ENCODE data around the gene TYK2. TPM values are rescaled to one million over a fixed set of nuclear protein-coding genes. Genes with fewer than 3 reads are reported as not detected.

Gene TYK2
- total RNA-seq, 1 experiment from 2014 or later, result 124 TPM

GRCh38 chr19:10332965-10333757 is 47.2 kb downstream of the TYK2 start, which contains the start of gene RAVER1:
RAVER1 (minus strand) TSS chr19:10333529; CDS start chr19:10333507, 22 bp downstream.
- Histone ChIP-seq H3K27me3 (no peaks in the 10 kb centered on the region), H3K4me3 (peak within 1 kb of the TSS; percentile 80), H3K36me3 (peaks cover 40% of the 10 kb centered on the region), H3K9me3 (0 out of 2 replicates have a peak, but pooled peaks cover 2% of the 10 kb centered on the region)
- peak; percentile 99 for DNase-seq

GRCh38 chr19:10332158-10332964 is 48.0 kb downstream of the TYK2 start:
- DNase-seq, result no peak
- Histone ChIP-seq H3K9me3 (0 out of 2 replicates have a peak, but pooled peaks cover 2% of the 10 kb centered on the region), H3K4me3 (peak overlapping the region; percentile 80), H3K36me3 (peaks cover 48% of the 10 kb centered on the region), H3K27me3 (no peaks in the 10 kb centered on the region)

GRCh38 chr19:10329555-10329954 is 50.8 kb downstream of the TYK2 start:
- no peaks in the 10 kb centered on the region for H3K9me3 ChIP-seq
- no peak for DNase-seq
- H3K36me3 ChIP-seq, result peaks cover 76% of the 10 kb centered on the region
- no peaks in the 10 kb centered on the region for H3K27me3 ChIP-seq
- H3K4me3 ChIP-seq, result no peak overlapping the region

GRCh38 chr19:10328558-10329429 is 51.6 kb downstream of the TYK2 start:
- no peaks in the 10 kb centered on the region for H3K27me3 ChIP-seq
- H3K4me3 ChIP-seq, result no peak overlapping the region
- peaks cover 82% of the 10 kb centered on the region for H3K36me3 ChIP-seq
- no peaks in the 10 kb centered on the region for H3K9me3 ChIP-seq
- DNase-seq, result no peak

- no peak for DNase-seq
- no peaks in the 10 kb centered on the region for H3K9me3 ChIP-seq
- H3K27me3 ChIP-seq, result no peaks in the 10 kb centered on the region
- H3K4me3 ChIP-seq, result no peak overlapping the region
- H3K36me3 ChIP-seq, result peaks cover 92% of the 10 kb centered on the region
Observed at GRCh38 chr19:10327793-10328192, 52.6 kb downstream of the TYK2 start.

GRCh38 chr19:10325732-10326131 is 54.6 kb downstream of the TYK2 start:
- H3K4me3 ChIP-seq, result no peak overlapping the region
- no peaks in the 10 kb centered on the region for H3K9me3 ChIP-seq
- no peaks in the 10 kb centered on the region for H3K27me3 ChIP-seq
- peaks cover 99% of the 10 kb centered on the region for H3K36me3 ChIP-seq
- no peak for DNase-seq

GRCh38 chr19:10321874-10322835 is 58.2 kb downstream of the TYK2 start:
- no peak for DNase-seq

GRCh38 chr19:10321417-10321797 is 59.0 kb downstream of the TYK2 start:
- no peaks in the 10 kb centered on the region for H3K27me3 ChIP-seq
- no peaks in the 10 kb centered on the region for H3K9me3 ChIP-seq
- no peak for DNase-seq
- no peak overlapping the region for H3K4me3 ChIP-seq
- peaks cover 84% of the 10 kb centered on the region for H3K36me3 ChIP-seq

More at GRCh38 chr19:10321874-10322835, 58.2 kb downstream of the TYK2 start:
- Histone ChIP-seq H3K36me3 (peaks cover 88% of the 10 kb centered on the region), H3K27me3 (no peaks in the 10 kb centered on the region), H3K4me3 (no peak overlapping the region), H3K9me3 (no peaks in the 10 kb centered on the region)

GRCh38 chr19:10320602-10321416 is 59.6 kb downstream of the TYK2 start:
- H3K27me3 ChIP-seq, result no peaks in the 10 kb centered on the region
- no peaks in the 10 kb centered on the region for H3K9me3 ChIP-seq
- no peak overlapping the region for H3K4me3 ChIP-seq
- peaks cover 84% of the 10 kb centered on the region for H3K36me3 ChIP-seq
- DNase-seq, result no peak

- H3K9me3 ChIP-seq, result no peaks in the 10 kb centered on the region
- H3K27me3 ChIP-seq, result no peaks in the 10 kb centered on the region
- H3K36me3 ChIP-seq, result peaks cover 69% of the 10 kb centered on the region
- no peak for DNase-seq
- H3K4me3 ChIP-seq, result no peak overlapping the region
Observed at GRCh38 chr19:10318807-10319682, 61.3 kb downstream of the TYK2 start.

- no peak for DNase-seq
- Histone ChIP-seq H3K9me3 (no peaks in the 10 kb centered on the region), H3K36me3 (peaks cover 66% of the 10 kb centered on the region), H3K4me3 (no peak overlapping the region), H3K27me3 (no peaks in the 10 kb centered on the region)
Observed at GRCh38 chr19:10317857-10318462, 62.4 kb downstream of the TYK2 start.

GRCh38 chr19:10317045-10317856 is 63.1 kb downstream of the TYK2 start:
- no peak for DNase-seq
- Histone ChIP-seq H3K27me3 (no peaks in the 10 kb centered on the region), H3K9me3 (no peaks in the 10 kb centered on the region), H3K36me3 (peaks cover 63% of the 10 kb centered on the region), H3K4me3 (no peak overlapping the region)
